ENCODE results near the gene ATP8A1. TPM values are rescaled to one million over a fixed set of nuclear protein-coding genes. Genes with fewer than 3 reads are reported as not detected.

Gene ATP8A1
- total and polyA plus RNA-seq, 2 of the 8 experiments (the other 6 are each of a cell fraction or from before 2014, with no cell fraction given) = 3.7 to 14.9 TPM

GRCh38 chr4:42703813-42704212 is 46.9 kb upstream of the ATP8A1 start:
- H3K4me3 ChIP-seq (ENCODE audit: extremely low read depth in 1 of 4, insufficient read depth in 2 of 4, low read depth in 3 of 4, low read length in 4 of 4) = no peak overlapping the region
- H4K91ac ChIP-seq (replicated peaks; ENCODE audit: insufficient read length, low read length) = no peak overlapping the region
- no peaks in the 10 kb centered on the region for H4K20me1 ChIP-seq (replicated peaks in 1 of 2; ENCODE audit: control insufficient read depth in 1 of 2, insufficient read depth in 2 of 2, low read length in 2 of 2)
- no peak overlapping the region for H3K56ac ChIP-seq (replicated peaks; ENCODE audit: insufficient read length, low read depth, low read length)
- H3K9me3 ChIP-seq (ENCODE audit: insufficient read depth in 2 of 2, low read depth in 1 of 2, low read length in 1 of 2) = peaks cover 5 to 7% of the 10 kb centered on the region in 2 experiments; a peak in 2 of 4 replicates
- no peak overlapping the region for H2BK15ac ChIP-seq (ENCODE audit: low read length)
- H3K23me2 ChIP-seq (ENCODE audit: low read depth, low read length) = no peaks in the 10 kb centered on the region
- H2BK20ac ChIP-seq (ENCODE audit: low read length) = no peak overlapping the region
- no peaks in the 10 kb centered on the region for H3K36me3 ChIP-seq (ENCODE audit: control insufficient read depth in 2 of 4, insufficient read depth in 4 of 4, low read length in 3 of 4)
- H3K4ac ChIP-seq (replicated peaks; ENCODE audit: insufficient read length, low read depth, low read length) = no peak overlapping the region
- no peak overlapping the region for H3K27ac ChIP-seq (ENCODE audit: low read depth, low read length)
- no peak overlapping the region for H3K23ac ChIP-seq (ENCODE audit: insufficient read length)
- ChIA-PET POLR2A (ENCODE audit: partially characterized antibody) (no interaction called here), CTCF (ENCODE audit: partially characterized antibody) (interaction anchor here (0.7 kb wide), 1 partner anchor 17 kb away, joined by 3 read pairs; no protein-coding TSS in a partner anchor)
- no peak overlapping the region for H4K8ac ChIP-seq (ENCODE audit: extremely low read depth, insufficient read depth, low read length)
- H3K79me1 ChIP-seq (ENCODE audit: low read depth, low read length) = no peaks in the 10 kb centered on the region
- no peaks in the 10 kb centered on the region for H3K79me2 ChIP-seq (ENCODE audit: control insufficient read depth in 1 of 2, insufficient read depth in 2 of 2, low read length in 2 of 2)
- H3K14ac ChIP-seq (ENCODE audit: insufficient read length) = no peak overlapping the region
- no peak for DNase-seq (ENCODE audit: low read depth in 1 of 2, low spot score in 2 of 2)
- no peak overlapping the region for H2BK12ac ChIP-seq (ENCODE audit: low read depth, low read length)
- no peak overlapping the region for H2AFZ ChIP-seq (ENCODE audit: low read length)
- FAIRE-seq = no peak
- H3K9ac ChIP-seq (replicated peaks in 1 of 4; ENCODE audit: extremely low read depth in 1 of 4, low read depth in 3 of 4, low read length in 3 of 4) = no peak overlapping the region
- H4K5ac ChIP-seq (ENCODE audit: insufficient read length, low read depth, low read length) = no peak overlapping the region
- H3K4me1 ChIP-seq (replicated peaks in 1 of 4; ENCODE audit: control insufficient read depth in 3 of 4, insufficient read depth in 4 of 4, low read length in 3 of 4) = peaks cover 0 to 4% (median 0%) of the 10 kb centered on the region in 4 experiments; a peak in 1 of 7 replicates
- H2AK5ac ChIP-seq (ENCODE audit: low read depth, low read length) = no peak overlapping the region
- no peak overlapping the region for H3K4me2 ChIP-seq (ENCODE audit: insufficient read depth in 1 of 2, low read depth in 2 of 2, low read length in 2 of 2)
- no peaks in the 10 kb centered on the region for H3K27me3 ChIP-seq (replicated peaks in 1 of 4; ENCODE audit: control insufficient read depth in 3 of 4, extremely low read depth in 1 of 4, insufficient read depth in 3 of 4, low read length in 3 of 4)
- H2BK120ac ChIP-seq (replicated peaks; ENCODE audit: low read depth, low read length) = no peak overlapping the region
- no peak overlapping the region for H3K18ac ChIP-seq (ENCODE audit: extremely low read depth, low read length)
- WGBS, 2 experiments (ENCODE audit: extremely low coverage in 1 of 2, insufficient coverage in 1 of 2, insufficient read length in 1 of 2, insufficient replicate concordance in 2 of 2, low coverage in 1 of 2, low lambda C conversion rate in 2 of 2, missing lambda C conversion rate in 1 of 2) = 90% methylated on average over 5 of the region's 5 CpGs; no CpG with 5 or more reads in 1 of the 2 experiments
- no peak overlapping the region for H2BK5ac ChIP-seq (ENCODE audit: low read depth, low read length)
- TF ChIP-seq NANOG (IDR thresholded peaks at IDR 0.05; ENCODE audit: insufficient read depth, low read depth, low read length, poor library complexity, severe bottlenecking) (no peak), FOSL1 (IDR thresholded peaks at IDR 0.05; ENCODE audit: insufficient read depth, low read depth, low read length) (no peak)
- TF ChIP-seq, protein P1, sequence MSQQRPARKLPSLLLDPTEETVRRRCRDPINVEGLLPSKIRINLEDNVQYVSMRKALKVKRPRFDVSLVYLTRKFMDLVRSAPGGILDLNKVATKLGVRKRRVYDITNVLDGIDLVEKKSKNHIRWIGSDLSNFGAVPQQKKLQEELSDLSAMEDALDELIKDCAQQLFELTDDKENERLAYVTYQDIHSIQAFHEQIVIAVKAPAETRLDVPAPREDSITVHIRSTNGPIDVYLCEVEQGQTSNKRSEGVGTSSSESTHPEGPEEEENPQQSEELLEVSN (IDR thresholded peaks at IDR 0.05) = no peak
